ENCODE data around the gene LACC1. TPM values are rescaled to one million over a fixed set of nuclear protein-coding genes. Genes with fewer than 3 reads are reported as not detected.

The LACC1 gene
- total and polyA plus RNA-seq, 2 of the 13 experiments (the other 11 are each of a cell fraction or from before 2014, with no cell fraction given) = 0.92 to 1.7 TPM

- peak; percentile 83; the same call in 1 of the 2 replicates for TF ChIP-seq YEATS4 (CRISPR knock-in tag; IDR thresholded peaks at IDR 0.05; ENCODE audit: borderline replicate concordance)
- no peak for TF ChIP-seq ETV6 (CRISPR knock-in tag; conservative IDR thresholded peaks at IDR 0.05)
- peak; percentile 85 for TF ChIP-seq ZNF274 (CRISPR knock-in tag; IDR thresholded peaks at IDR 0.05)
- no peak for TF ChIP-seq DNMT1 (CRISPR knock-in tag; IDR thresholded peaks at IDR 0.05)
- no peak for TF ChIP-seq TEAD3 (CRISPR knock-in tag; optimal IDR thresholded peaks at IDR 0.05; ENCODE audit: borderline replicate concordance)
- no peak for TF ChIP-seq ZNF737 (CRISPR knock-in tag; IDR thresholded peaks at IDR 0.05; ENCODE audit: borderline replicate concordance)
- no peak for TF ChIP-seq ZNF33A (CRISPR knock-in tag; IDR thresholded peaks at IDR 0.05; ENCODE audit: borderline replicate concordance)
- TF ChIP-seq ZNF354B (CRISPR knock-in tag; IDR thresholded peaks at IDR 0.05) = 0 out of 2 replicates have a peak, but pooled peaks have one; percentile 48
- TF ChIP-seq ZNF652 (CRISPR knock-in tag; IDR thresholded peaks at IDR 0.05; ENCODE audit: borderline replicate concordance, low read depth) = no peak
- TF ChIP-seq ZFX (CRISPR knock-in tag; IDR thresholded peaks at IDR 0.05; ENCODE audit: low read depth) = peak; percentile 90
- no peak for TF ChIP-seq BRD4 (CRISPR knock-in tag; IDR thresholded peaks at IDR 0.05)
- no peak for TF ChIP-seq STAG1 (CRISPR knock-in tag; IDR thresholded peaks at IDR 0.05)
- peak; percentile 98 for TF ChIP-seq NR1H2 (CRISPR knock-in tag; IDR thresholded peaks at IDR 0.05; ENCODE audit: borderline replicate concordance, low read depth)
- TF ChIP-seq MLLT10 (CRISPR knock-in tag; IDR thresholded peaks at IDR 0.05) = no peak
- peak; percentile 57; the same call in 1 of the 2 replicates for TF ChIP-seq TBX2 (CRISPR knock-in tag; IDR thresholded peaks at IDR 0.05; ENCODE audit: borderline replicate concordance)
- TF ChIP-seq HNRNPUL1 (IDR thresholded peaks at IDR 0.05; ENCODE audit: low read depth, low read length) = no peak
- TF ChIP-seq ZNF451 (CRISPR knock-in tag; IDR thresholded peaks at IDR 0.05) = peak; percentile 54; the same call in 1 of the 2 replicates
- TF ChIP-seq ZNF567 (CRISPR knock-in tag; IDR thresholded peaks at IDR 0.05; ENCODE audit: borderline replicate concordance) = no peak
- TF ChIP-seq CERS6 (CRISPR knock-in tag; IDR thresholded peaks at IDR 0.05) = no peak
- TF ChIP-seq PLRG1 (conservative IDR thresholded peaks at IDR 0.05) = no peak
- TF ChIP-seq ZNF160 (CRISPR knock-in tag; IDR thresholded peaks at IDR 0.05) = peak; percentile 31
- TF ChIP-seq ZNF678 (CRISPR knock-in tag; IDR thresholded peaks at IDR 0.05) = no peak
- 0 out of 2 replicates have a peak, but pooled peaks have one; percentile 64 for TF ChIP-seq ZFP36L1 (CRISPR knock-in tag; IDR thresholded peaks at IDR 0.05)
- TF ChIP-seq KMT2B (CRISPR knock-in tag; IDR thresholded peaks at IDR 0.05) = peak; percentile 64; the same call in 1 of the 2 replicates
- no peak for TF ChIP-seq FOXJ3 (CRISPR knock-in tag; IDR thresholded peaks at IDR 0.05; ENCODE audit: borderline replicate concordance)
- no peak for TF ChIP-seq ZBTB39 (CRISPR knock-in tag; IDR thresholded peaks at IDR 0.05)
- no peak for TF ChIP-seq ZNF713 (CRISPR knock-in tag; IDR thresholded peaks at IDR 0.05)
- peak; percentile 77; the same call in 1 of the 2 replicates for TF ChIP-seq ETS1 (CRISPR knock-in tag; IDR thresholded peaks at IDR 0.05)
Measured at GRCh38 chr13:43878892-43879754, 581 bp upstream of the LACC1 start, which contains the start of gene CCDC122 (continued).

All from HepG2 (cell line).